GM21576 (cell line): ENCODE data around the gene PDGFA.

Experiments
- ATAC-seq: cut with Tn5 transposase; IDR thresholded peaks from one replicate; pipeline ENCODE4 v1.9.1; 2021; ENCODE audit warnings: mild to moderate bottlenecking, moderate library complexity; ENCODE audit not compliant: unreplicated experiment

PDGFA gene

GRCh38 chr7:475951-476441, 43.6 kb downstream of the PDGFA start:
- no peak for ATAC-seq

DNA sequence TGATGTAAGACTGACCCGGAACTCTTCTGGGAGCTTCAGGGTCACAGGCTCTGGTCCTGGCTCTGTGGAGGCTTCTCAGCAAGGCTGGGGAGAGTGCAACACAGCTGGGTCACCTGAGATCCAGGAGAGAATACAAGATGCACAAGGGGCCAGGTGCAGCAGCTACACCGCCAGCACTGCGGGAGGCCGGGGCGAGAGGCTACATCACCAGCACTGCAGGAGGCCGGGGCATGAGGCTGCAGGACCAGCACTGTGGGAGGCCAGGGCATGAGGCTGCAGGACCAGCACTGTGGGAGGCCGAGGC, 44.3 kb downstream of the PDGFA start:
- ATAC-seq, result no peak

GRCh38 chr7:474605-475424, 44.8 kb downstream of the PDGFA start:
- ATAC-seq, result no peak

DNA sequence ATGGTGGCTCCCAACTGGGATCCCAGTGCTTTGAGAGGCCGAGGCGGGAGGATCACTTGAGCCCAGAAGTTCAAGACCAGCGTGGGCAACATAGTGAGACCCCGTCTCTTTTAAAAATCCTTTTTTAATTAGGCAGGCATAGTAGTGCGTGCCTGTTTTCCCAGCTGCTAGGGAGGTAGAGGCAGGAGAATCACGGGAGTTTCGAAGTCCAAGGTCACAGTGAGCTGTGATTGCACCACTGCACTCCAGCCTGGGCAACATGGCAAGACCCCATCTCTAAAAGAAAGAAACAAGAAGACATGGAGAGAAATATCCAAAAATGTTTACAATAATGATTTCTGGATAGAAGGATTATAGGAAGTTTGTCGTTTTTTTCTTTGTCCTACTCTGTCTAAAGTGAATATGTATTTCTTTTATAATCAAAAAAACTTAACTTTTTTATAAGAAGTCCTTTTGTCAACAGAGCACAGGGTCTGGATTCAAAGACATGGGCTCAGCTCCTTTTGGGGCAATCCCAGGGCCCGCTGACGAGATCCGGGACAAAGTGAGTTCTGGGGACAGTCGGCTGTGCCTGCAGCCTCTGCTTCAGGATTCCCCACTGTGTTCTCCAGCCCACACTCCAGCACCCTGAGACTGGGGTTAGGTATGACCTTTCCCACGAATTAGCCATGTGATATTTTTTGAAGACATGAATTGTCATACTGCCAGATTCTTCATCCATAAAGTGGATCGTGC, 45.6 kb downstream of the PDGFA start:
- ATAC-seq, result no peak

DNA sequence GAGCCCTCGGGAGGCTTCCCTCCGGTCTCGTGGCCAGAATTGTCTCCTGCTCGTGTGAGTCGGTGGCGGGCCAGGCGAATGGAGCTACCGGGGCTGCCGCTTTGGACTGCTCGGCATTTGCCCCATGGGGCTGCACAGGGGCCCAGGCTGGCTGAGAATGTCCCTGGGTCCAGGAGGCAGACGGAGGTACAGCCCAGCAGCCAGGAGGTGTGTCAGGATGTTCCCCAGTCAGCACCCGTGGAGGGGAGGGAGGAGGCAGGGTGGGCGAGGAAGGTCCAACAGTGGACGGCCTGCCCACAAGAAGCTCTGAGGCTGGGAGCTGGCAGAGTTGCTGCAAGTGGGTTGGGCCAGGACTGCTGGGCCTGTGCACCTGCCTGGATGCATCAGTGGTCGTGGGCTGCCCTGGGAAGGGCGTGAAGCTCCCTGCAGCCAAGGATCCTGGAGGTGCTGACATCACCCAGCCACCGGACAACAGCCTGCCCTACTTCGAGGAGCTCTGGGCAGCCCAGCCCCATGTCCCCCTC, 46.4 kb downstream of the PDGFA start:
- ATAC-seq, result no peak

DNA sequence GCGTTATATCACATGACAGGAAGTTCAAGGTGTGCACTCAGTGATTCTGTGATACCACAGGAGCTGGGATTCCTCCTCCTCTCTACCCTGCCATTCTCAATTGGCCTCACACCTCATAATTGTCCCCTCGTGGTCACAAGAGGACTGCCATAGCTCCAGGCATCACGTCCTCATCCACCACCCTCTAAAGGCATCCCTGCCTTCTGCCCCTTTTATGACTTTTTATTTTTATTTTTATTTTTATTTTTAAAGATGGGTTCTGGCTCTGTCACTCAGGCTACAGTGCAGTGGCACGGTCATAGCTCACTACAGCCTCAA, 47.0 kb downstream of the PDGFA start:
- ATAC-seq, result no peak

DNA sequence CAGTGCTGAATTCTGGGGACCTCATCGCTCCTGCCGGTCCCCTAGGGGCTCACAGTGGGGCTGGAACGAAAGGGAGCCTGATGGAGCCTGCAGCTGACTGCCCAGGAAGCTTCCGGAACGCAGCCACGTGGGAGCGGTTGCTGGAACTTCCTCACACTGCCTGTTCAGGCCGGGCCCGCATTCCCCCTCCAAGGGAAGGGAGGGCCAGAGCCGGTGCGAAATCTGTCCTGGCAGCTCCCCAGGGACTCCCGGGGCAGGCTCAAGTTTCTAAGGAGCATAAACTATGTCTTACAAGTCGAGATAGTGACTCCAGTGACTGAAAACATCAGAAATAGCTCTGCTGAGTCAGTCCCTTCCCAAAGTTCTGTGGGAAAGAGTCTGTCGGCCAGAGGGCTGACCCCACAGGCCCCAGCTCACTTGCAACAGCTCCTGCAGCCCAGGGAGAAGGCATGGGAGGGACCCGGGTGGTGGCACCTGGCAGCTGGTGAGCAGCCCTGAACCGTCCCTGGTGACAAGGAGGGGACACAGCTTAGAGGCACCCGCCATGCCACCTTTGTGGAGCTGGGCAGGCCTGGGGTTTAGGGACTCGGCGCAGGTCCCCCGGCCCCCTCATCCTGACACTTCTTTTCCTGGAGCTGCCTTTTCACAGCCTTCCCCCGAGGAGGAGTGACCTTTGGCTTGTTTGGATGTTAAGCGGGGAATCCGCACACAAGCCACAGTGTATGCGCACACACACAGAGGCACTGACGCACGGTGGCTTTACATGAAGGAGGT, 47.6 kb downstream of the PDGFA start:
- ATAC-seq, result no peak

DNA sequence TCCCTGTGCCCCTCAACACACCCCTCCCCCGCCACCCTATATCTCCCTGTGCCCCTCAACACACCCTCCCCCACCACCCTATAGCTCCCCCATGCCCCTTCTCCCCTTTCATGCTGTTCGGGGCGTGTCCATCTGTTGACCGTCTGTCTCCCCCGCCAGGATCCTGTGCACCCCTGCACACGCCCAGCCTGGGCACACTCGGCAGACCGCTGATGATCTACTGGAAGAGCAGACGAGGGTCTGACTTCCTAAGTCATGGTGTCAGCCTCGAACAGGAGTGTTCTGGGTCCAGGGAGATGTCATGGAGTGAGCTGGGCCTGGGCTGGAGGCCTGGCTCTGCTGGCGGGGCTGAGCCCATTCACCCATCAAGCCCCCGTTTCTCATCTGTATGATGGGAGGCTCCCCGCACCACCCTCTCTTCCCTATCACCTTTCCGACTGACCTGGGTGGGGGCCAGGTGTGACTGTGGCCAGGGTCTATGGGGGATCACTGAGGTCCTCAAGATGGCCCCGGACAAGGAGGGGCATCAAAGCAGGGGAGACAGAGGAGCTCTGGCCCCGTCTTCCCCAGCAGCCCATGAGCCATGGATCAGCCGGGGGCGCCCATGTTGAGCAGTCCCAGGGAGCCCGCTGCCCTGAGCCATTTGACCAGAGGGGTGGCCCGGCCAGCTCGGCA, 48.3 kb downstream of the PDGFA start:
- ATAC-seq, result no peak

- ATAC-seq, result no peak
Measured at GRCh38 chr7:469563-469961, 50.1 kb downstream of the PDGFA start.

DNA sequence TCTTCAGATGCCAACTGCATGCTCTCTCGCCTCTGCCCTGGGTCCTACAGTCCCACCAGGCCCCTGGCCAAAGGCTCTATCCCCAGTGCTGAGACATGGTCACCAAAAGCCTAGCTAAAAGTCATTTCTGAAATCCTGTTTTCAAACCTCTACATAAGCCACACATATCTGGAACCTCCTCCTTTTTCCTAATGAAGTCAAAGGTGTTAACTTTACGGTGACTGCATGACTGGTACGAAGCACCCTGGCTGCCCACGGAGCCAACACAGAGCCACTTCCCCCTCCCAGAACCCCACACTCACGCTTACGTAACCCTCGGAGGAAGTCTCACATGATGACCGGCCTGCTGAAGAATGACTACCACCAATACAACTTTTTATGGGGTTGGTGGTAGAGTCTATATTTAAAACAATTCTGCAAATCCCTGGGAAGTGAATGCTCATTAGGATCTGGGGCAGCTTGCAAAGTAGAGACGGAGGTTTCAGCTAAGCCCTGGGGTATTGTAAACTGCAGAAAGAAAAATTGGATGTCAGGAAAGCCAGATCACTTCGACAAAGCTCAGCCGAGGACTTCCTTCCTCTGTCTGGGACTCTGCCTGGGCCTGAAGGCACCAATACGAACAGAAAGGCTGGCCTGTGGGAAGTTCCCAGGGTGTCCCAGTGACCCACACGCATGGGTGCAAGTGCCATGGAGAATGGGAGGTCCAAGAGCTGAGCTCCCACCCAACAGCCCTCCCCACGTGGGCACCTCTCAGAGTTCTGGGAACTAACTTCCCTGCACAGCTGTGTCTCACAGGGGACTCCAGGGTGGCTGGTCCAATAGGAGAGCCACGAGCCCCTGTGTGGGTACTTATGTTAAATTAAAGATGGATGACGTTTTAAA, 50.7 kb downstream of the PDGFA start:
- ATAC-seq, result no peak

- ATAC-seq, result no peak
Measured at GRCh38 chr7:467856-468545, 51.6 kb downstream of the PDGFA start.

DNA sequence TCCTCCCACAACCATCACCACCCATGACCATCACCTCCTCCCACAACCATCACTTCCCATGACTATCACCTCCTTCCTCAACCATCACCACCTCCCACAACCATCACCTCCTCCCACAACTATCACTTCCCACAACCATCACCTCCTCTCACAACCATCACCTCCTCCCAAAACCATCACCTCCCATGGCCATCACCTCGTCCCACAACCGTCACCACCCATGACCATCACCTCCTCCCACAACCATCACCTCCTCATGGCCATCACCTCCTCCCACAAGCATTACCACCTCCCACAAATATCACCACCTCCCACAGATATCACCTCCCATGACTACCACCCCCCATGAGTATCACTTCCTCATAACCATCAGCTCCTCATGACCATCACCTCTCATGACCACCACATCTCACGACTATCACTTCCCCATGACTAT, 52.2 kb downstream of the PDGFA start:
- no peak for ATAC-seq

DNA sequence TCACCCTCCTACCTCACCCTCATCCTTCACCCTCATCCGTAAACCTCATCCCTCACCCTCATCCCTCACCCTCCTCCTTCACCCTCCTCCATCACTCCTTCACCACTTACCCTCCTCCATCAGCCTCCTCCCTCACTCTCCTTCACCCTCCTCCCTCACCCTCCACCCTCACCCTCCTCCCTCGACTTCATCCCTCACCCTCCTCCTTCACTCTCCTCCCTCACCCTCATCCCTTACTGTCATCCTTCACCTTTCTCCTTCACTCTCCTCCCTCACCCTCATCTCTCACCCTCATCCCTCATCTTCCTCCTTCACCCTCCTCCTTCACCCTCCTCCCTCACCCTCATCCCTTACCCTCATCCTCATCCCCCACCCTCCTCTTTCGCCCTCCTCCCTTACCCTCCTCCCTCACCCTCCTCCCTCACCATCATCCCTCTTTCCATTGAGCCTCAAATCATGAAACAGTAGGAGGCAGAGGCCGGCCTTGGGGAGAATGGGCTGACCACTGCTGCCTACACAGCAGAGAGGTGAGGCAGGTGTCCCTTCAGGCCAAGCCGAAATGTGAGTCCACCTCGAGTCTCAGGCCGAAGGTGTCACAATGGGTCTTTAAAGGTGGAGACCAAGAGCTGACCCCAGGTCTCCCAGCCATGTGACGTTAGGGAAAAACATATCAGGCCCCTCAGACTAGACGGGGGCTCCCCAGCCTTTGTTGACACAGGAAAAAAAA, 53.0 kb downstream of the PDGFA start:
- ATAC-seq, result no peak

DNA sequence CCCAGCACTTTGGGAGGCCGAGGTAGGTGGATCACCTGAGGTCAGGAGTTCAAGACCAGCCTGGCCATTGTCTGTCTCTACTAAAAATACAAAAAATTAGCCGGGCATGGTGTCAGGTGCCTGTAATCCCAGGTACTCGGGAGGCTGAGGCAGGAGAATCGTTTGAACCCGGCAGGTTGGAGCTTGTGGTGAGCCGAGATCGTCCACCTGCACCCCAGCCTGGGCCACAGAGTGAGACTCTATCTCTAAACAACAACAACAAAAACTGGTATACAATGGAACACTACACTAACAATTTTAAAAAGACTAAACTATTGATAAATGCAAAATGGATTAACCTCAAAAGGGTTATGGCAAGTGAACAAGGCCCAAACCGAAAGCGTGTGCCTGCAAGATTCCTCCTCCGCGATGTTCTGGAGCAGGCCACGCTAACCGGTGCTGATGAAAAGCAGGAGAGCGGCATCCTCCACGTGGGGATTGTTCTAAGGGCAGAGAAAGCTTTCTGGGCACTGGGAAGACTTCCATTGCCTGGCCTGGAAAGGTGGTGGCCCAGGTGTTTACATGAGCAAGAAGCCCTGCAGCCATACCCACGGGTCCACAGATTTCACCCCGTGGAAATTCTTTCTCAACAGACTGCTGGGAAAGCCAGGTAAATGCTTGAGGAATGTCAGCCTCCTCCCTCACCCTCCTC, 53.8 kb downstream of the PDGFA start:
- no peak for ATAC-seq

GRCh38 chr7:464454-465401, 54.9 kb downstream of the PDGFA start:
- ATAC-seq, result no peak

DNA sequence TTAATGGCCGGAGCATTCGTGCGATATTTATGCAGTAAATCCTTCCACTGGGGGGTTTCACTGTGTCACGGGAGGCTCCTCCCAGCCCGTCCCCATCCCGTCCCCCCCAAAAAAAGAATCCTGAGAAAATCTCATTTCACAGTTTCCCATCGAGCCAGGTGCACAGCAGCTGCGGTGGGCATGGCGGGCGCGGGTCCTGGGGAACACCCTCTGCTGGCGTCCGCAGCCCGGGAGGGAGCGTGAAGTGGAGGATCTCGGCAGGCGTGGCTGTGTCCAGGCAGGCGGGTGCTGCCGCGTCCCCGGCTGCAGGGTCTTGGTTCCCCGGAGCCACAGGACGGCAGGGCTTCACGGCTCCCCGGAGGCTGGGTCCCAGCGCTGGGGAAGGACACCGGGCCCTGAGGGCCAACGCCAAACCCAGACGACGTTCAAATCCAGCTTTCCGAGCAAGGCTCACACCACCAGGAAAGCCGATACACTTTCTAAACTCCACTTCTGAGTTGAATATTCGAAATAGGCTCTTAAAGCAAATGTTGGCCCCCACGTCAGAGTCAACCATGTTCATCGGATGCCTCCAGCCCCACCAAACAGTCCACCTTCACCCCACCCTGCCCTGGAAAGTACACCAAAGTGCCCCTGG, 55.7 kb downstream of the PDGFA start:
- ATAC-seq, result no peak

DNA sequence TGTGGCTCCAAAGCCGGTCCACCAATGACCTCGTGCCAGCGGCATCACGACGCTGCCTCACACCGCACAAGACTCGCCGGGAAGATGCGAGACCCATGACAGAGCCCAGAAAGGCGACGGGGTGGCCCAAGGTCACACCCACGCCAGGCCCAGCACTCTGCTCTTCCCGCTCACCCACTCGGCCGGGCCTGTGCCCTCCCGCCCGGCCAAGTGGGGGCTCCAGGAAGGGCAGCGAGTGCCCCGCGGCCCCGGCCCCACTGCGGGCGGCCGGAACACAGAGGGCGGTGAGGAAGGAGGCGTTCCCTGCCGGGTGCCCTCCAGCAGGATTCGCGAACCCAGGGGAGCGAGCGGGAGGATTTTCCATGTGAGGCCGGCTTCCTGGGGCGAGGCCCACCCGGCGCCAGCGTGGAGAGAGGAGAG, 56.3 kb downstream of the PDGFA start:
- ATAC-seq, result no peak
